Activated CD4-positive, alpha-beta T cell treated with anti-CD3 and anti-CD28 coated beads for 4 hours (primary cell): ENCODE results near the gene PRR22.
"Not testable (repeated sequence)": the region's sequence is repeated elsewhere in the genome, so short reads cannot be mapped to it uniquely, and the experiment has no call there.

ENCODE experiments used
- DNase-seq, 2 donors: peaks; one replicate each; pipeline ENCODE4 v3.0.0-alpha.2; 2020

The PRR22 gene

DNA sequence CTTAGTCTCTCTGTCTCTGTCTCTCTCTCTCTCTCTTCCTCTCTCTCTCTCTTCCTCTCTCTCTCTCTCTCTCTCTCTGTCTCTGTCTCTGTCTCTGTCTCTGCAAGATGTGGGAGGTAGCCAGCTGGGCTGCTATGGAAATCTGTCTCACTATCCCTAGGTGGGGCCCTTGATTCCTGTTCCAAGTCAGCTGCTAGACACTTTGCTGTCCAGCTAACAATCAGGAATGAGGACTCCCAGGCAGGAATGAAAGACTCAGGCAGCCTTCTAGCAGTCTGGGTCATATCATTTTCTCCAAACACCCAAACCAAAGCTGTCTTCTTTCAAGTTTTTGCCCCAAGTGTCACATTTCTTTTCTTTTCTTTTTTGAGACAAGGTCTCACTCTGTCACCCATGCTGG, 40.9 kb downstream of the PRR22 start:
- no peak for DNase-seq

GRCh38 chr19:5742051-5742450, 42.5 kb downstream of the PRR22 start:
- DNase-seq = no peak

DNA sequence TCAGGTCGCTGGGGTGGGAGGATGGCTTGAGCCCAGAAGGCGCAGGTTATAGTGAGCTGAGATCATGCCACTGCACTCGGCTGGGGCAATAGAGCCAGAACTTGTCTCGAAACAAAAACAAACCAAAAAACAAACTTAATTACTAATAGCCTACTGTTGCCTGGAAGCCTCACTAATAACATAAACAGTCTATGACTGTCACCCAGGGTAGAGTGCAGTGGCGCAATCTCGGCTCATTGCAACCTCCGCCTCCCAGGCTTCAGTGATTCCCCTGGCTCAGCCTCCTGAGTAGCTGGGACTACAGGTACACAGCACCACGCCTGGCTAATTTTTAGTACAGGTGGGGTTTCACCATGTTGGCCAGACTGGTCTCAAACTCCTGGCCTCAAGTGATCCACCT, 46.1 kb downstream of the PRR22 start:
- DNase-seq = no peak

DNA sequence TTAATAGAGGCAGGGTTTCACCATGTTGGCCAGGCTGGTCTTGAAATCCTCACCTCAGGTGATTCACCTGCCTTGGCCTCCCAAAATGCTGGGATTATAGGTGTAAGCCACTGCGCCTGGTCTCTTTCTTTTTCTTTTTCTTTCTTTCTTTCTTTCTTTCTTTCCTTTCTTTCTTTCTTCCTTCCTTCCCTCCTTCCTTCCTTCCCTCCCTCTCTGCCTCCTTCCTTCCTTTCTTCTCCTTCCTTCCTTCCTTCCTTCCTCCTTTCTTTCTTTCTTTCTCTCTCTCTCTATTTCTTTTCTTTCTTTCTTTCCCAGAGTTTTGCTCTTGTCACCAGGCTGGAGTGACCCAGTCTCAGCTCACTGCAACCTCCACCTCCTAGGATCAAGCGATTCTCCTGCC, 51.4 kb downstream of the PRR22 start:
- not testable (repeated sequence) for DNase-seq
